ENCODE data around the gene FOXP1.

- TF ChIP-seq POLR2A (IDR thresholded peaks at IDR 0.05) (no peak), CTCF (IDR thresholded peaks at IDR 0.05 in 4 of 5, conservative IDR thresholded peaks at IDR 0.05 in 1 of 5) (no peak)
Observed at GRCh38 chr3:71524672-71525071, 58.9 kb downstream of the FOXP1 start.
